Activated T-cell treated with anti-CD3 and anti-CD28 coated beads, Interleukin-2, amount 50 U/mL, for 48 hours (primary cell): ENCODE data around the gene MAP3K5.
A peak's percentile ranks its signal among the peaks of the same experiment; 100 is the strongest.

Experiments used
- DNase-seq, 2 experiments: peaks; one replicate each; pipeline ENCODE4 v3.0.0-alpha.2; 2020

Gene MAP3K5

GRCh38 chr6:136641166-136641565, 151.1 kb downstream of the MAP3K5 start:
- DNase-seq: no peak

GRCh38 chr6:136640132-136640915, 152.0 kb downstream of the MAP3K5 start:
- no peak for DNase-seq

GRCh38 chr6:136639702-136640101, 152.6 kb downstream of the MAP3K5 start:
- no peak for DNase-seq

GRCh38 chr6:136635615-136636014, 156.7 kb downstream of the MAP3K5 start:
- DNase-seq: no peak

- no peak for DNase-seq
Observed at GRCh38 chr6:136633355-136633754, 158.9 kb downstream of the MAP3K5 start.

GRCh38 chr6:136628996-136629395, 163.3 kb downstream of the MAP3K5 start:
- no peak for DNase-seq

- no peak for DNase-seq
Observed at GRCh38 chr6:136627191-136627590, 165.1 kb downstream of the MAP3K5 start.

GRCh38 chr6:136625293-136625692, 167.0 kb downstream of the MAP3K5 start:
- no peak for DNase-seq

- no peak for DNase-seq
Observed at GRCh38 chr6:136624347-136624746, 167.9 kb downstream of the MAP3K5 start.

GRCh38 chr6:136618086-136618485, 174.2 kb downstream of the MAP3K5 start:
- no peak for DNase-seq

GRCh38 chr6:136616527-136616926, 175.8 kb downstream of the MAP3K5 start:
- DNase-seq: no peak

GRCh38 chr6:136614994-136615393, 177.3 kb downstream of the MAP3K5 start:
- DNase-seq: no peak

GRCh38 chr6:136614350-136614749, 177.9 kb downstream of the MAP3K5 start:
- no peak for DNase-seq

- DNase-seq: no peak
Observed at GRCh38 chr6:136613477-136613876, 178.8 kb downstream of the MAP3K5 start.

- DNase-seq: no peak
Observed at GRCh38 chr6:136612666-136613389, 179.4 kb downstream of the MAP3K5 start.

GRCh38 chr6:136611746-136612145, 180.5 kb downstream of the MAP3K5 start:
- no peak for DNase-seq

- DNase-seq: no peak
Observed at GRCh38 chr6:136611133-136611532, 181.1 kb downstream of the MAP3K5 start.

GRCh38 chr6:136609873-136610706, 182.2 kb downstream of the MAP3K5 start:
- DNase-seq: no peak

GRCh38 chr6:136608991-136609390, 183.3 kb downstream of the MAP3K5 start:
- no peak for DNase-seq

- DNase-seq: peak; percentile 89 to 92
Observed at GRCh38 chr6:136607932-136608772, 184.1 kb downstream of the MAP3K5 start.

- DNase-seq: no peak
Observed at GRCh38 chr6:136607204-136607931, 184.9 kb downstream of the MAP3K5 start.
